Tibial nerve (tissue), 3 donors: Measurements from ENCODE around the gene ARAP3.

Experiments used
- CTCF ChIP-seq, 5 experiments: fragments of 200-600 bp in 3 of 5; fragments of 450-650 bp in 2 of 5; sonication (generic) in 3 of 5; IDR thresholded peaks; one replicate each; pipeline ENCODE4 v1.5.1; 2016 to 2019; ENCODE audit warnings: antibody characterized with exemption in 5 of 5, mild to moderate bottlenecking in 3 of 5, moderate library complexity in 2 of 5
- POLR2A ChIP-seq, 2 donors: fragments of 450-650 bp; IDR thresholded peaks; one replicate each; pipeline ENCODE4 v1.6.1; 2017; ENCODE audit warnings: antibody characterized with exemption in 2 of 2, mild to moderate bottlenecking in 2 of 2, moderate library complexity in 2 of 2

GRCh38 chr5:141649972-141650371 lies 32.1 kb downstream of the ARAP3 start:
- no peak for TF ChIP-seq POLR2A (IDR thresholded peaks at IDR 0.05)
- TF ChIP-seq CTCF (IDR thresholded peaks at IDR 0.05) = no peak
